Ascending aorta (tissue), 2 donors: ENCODE measurements around the gene POLR1B. TPM values are rescaled to one million over a fixed set of nuclear protein-coding genes. Genes with fewer than 3 reads are reported as not detected.

Experiments used
- DNase-seq, 2 donors: peaks; one replicate each; pipeline ENCODE4 v3.0.0-alpha.2; 2019; ENCODE audit warnings: low spot score in 2 of 2
- H3K27ac ChIP-seq, 2 donors: fragments of 200-600 bp; sonication (generic); one replicate each; pipeline ENCODE4 v1.5.1; 2016 to 2017; ENCODE audit warnings: mild to moderate bottlenecking in 1 of 2
- H3K27me3 ChIP-seq: fragments of 200-600 bp; sonication (generic); one replicate; pipeline ENCODE4 v1.5.1; 2017
- H3K36me3 ChIP-seq, 2 donors: fragments of 200-600 bp; sonication (generic); one replicate each; pipeline ENCODE4 v1.5.1; 2016
- H3K4me1 ChIP-seq, 2 donors: fragments of 200-600 bp; sonication (generic); one replicate each; pipeline ENCODE4 v1.5.1; 2016 to 2017; ENCODE audit warnings: mild to moderate bottlenecking in 1 of 2
- H3K4me3 ChIP-seq, 2 donors: fragments of 200-600 bp; sonication (generic); one replicate each; pipeline ENCODE4 v1.5.1; 2016 to 2017; ENCODE audit warnings: mild to moderate bottlenecking in 1 of 2
- H3K9me3 ChIP-seq, 2 donors: fragments of 200-600 bp; sonication (generic); one replicate each; pipeline ENCODE4 v1.5.1; 2016
- CTCF ChIP-seq, 3 experiments: fragments of 200-600 bp in 2 of 3; fragments of 450-650 bp in 1 of 3; sonication (generic) in 2 of 3; IDR thresholded peaks; one replicate each; pipeline ENCODE4 v1.5.1; 2016 to 2019; ENCODE audit warnings: antibody characterized with exemption in 3 of 3, mild to moderate bottlenecking in 1 of 3, moderate library complexity in 1 of 3
- intact Hi-C: fragments of 100-400 bp; cut with DNase I; formaldehyde crosslinking; loops from one replicate; pipeline ENCODE4 v1.15.1; 2023
- total RNA-seq: library from RNA; depleted of rRNA; stranded (reverse); fragments of >200 nt; gene quantifications from one replicate; pipeline ENCODE4 v1.1.0, GENCODE V29; 2016

Gene POLR1B
- total RNA-seq, 1 donor from 2014 or later, result 3.6 TPM

GRCh38 chr2:112585400-112585799 lies 43.1 kb downstream of the POLR1B start:
- Histone ChIP-seq H3K4me3 (peak overlapping the region; percentile 69 to 78), H3K9me3 (no peaks in the 10 kb centered on the region), H3K36me3 (peaks cover 4 to 29% of the 10 kb centered on the region in 2 donors), H3K4me1 (peaks cover 4 to 13% of the 10 kb centered on the region in 2 donors), H3K27me3 (no peaks in the 10 kb centered on the region), H3K27ac (peak overlapping the region; percentile 92 to 95)
- TF ChIP-seq CTCF (IDR thresholded peaks at IDR 0.05), result no peak
- intact Hi-C loops, result no loop called here
- peak in 1 of 2 donors; percentile 53 for DNase-seq

- peaks cover 4 to 13% of the 10 kb centered on the region in 2 donors for H3K4me1 ChIP-seq
- TF ChIP-seq CTCF (IDR thresholded peaks at IDR 0.05), result no peak
- peak in 1 of 2 donors; percentile 60 for DNase-seq
- intact Hi-C loops, result no loop called here
- H3K4me3 ChIP-seq, result no peak overlapping the region
- H3K27me3 ChIP-seq, result no peaks in the 10 kb centered on the region
- H3K36me3 ChIP-seq, result peaks cover 4 to 32% of the 10 kb centered on the region in 2 donors
- no peaks in the 10 kb centered on the region for H3K9me3 ChIP-seq
- no peak overlapping the region for H3K27ac ChIP-seq
These were observed 43.7 kb downstream of the POLR1B start for GRCh38 chr2:112585873-112586464.

- no peak for DNase-seq
- Histone ChIP-seq H3K9me3 (no peaks in the 10 kb centered on the region), H3K4me3 (no peak overlapping the region), H3K27ac (no peak overlapping the region), H3K27me3 (no peaks in the 10 kb centered on the region), H3K36me3 (peaks cover 4 to 32% of the 10 kb centered on the region in 2 donors), H3K4me1 (peaks cover 4 to 13% of the 10 kb centered on the region in 2 donors)
- intact Hi-C loops, result no loop called here
- no peak for TF ChIP-seq CTCF (IDR thresholded peaks at IDR 0.05)
These were observed 46.4 kb downstream of the POLR1B start for GRCh38 chr2:112588611-112589045.

GRCh38 chr2:112591413-112591812 lies 49.1 kb downstream of the POLR1B start:
- Histone ChIP-seq H3K9me3 (no peaks in the 10 kb centered on the region), H3K36me3 (peaks cover 4 to 32% of the 10 kb centered on the region in 2 donors), H3K4me1 (no peaks in the 10 kb centered on the region), H3K4me3 (no peak overlapping the region), H3K27me3 (no peaks in the 10 kb centered on the region), H3K27ac (no peak overlapping the region)
- TF ChIP-seq CTCF (IDR thresholded peaks at IDR 0.05), result no peak
- no peak for DNase-seq
- intact Hi-C loops, result no loop called here

- H3K36me3 ChIP-seq, result peaks cover 4 to 17% of the 10 kb centered on the region in 2 donors
- no peaks in the 10 kb centered on the region for H3K4me1 ChIP-seq
- intact Hi-C loops, result no loop called here
These were observed 51.5 kb downstream of the POLR1B start for GRCh38 chr2:112593736-112594135.

More at GRCh38 chr2:112593736-112594135, 51.5 kb downstream of the POLR1B start:
- H3K27ac ChIP-seq, result no peak overlapping the region
- DNase-seq, result no peak
- TF ChIP-seq CTCF (IDR thresholded peaks at IDR 0.05), result no peak
- H3K4me3 ChIP-seq, result no peak overlapping the region
- no peaks in the 10 kb centered on the region for H3K27me3 ChIP-seq
- H3K9me3 ChIP-seq, result no peaks in the 10 kb centered on the region
